Activated T-helper 9 cell treated with anti-CD3 and anti-CD28 coated beads, Interleukin-2, amount 50 U/mL, for 16 hours (primary cell): ENCODE data around the gene TRIM49C.
"Not testable (repeated sequence)": the region's sequence is repeated elsewhere in the genome, so short reads cannot be mapped to it uniquely, and the experiment has no call there.

Experiments
- DNase-seq: peaks from one replicate; pipeline ENCODE4 v3.0.0-alpha.2; 2020; ENCODE audit warnings: low read depth

TRIM49C gene

GRCh38 chr11:90030806-90031205 is at the start of gene TRIM49C:
Gene TRIM49C, plus strand, starts transcription at chr11:90031106. Its CDS starts 4,106 bp downstream, at chr11:90035212.
- not testable (repeated sequence) for DNase-seq

DNA sequence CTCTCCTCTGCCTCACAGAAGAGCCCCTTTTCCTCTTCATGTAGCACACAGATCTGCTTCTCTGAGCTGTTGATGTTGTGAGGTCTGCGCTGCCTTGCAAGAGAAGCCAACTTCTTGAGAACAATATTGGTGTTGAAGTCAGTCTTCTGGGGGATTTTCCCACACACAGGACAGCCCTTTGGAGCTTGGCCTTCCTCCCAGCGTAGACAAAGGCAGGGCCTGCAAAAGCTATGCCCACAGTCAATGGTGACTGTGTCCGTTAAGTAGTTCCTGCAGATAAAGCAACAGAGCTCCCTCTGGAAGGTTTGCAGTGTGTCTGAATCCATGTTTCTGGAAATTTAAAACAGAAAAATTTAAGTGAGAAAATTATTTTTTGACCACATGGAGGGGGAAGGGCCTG is 6.7 kb upstream of the TRIM49C start:
- DNase-seq: not testable (repeated sequence)

DNA sequence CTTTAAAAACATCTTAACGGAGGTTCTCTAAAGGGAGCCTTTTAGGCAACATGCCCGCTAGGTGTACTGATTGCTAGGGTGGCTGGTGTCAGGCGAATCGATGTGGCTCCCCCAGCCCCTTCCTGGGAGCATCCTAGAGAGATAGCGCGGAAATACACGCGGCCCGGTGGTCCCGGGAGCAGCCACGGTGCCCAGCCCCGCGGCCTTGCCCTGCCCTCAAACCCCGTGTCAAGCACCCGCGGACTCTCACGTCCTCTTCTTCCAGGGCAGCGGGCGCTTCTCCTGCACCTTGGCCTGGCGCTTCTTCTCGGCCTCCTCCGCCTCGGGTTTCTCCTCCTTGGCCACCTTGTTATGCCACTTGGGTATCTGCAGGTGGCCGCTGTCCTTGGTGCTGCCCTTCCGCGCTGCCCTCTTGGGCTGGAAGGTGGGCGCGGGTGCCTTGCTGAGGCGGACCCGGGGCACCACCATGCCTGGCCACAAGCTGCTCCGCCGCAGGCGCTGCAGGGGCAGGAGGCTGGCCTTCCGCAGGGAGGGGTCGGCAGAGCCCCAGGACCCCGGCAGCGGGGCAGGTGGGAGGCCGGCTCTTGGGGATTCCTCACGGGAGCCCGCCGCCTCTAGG is 20.8 kb downstream of the TRIM49C start:
- DNase-seq: not testable (repeated sequence)

DNA sequence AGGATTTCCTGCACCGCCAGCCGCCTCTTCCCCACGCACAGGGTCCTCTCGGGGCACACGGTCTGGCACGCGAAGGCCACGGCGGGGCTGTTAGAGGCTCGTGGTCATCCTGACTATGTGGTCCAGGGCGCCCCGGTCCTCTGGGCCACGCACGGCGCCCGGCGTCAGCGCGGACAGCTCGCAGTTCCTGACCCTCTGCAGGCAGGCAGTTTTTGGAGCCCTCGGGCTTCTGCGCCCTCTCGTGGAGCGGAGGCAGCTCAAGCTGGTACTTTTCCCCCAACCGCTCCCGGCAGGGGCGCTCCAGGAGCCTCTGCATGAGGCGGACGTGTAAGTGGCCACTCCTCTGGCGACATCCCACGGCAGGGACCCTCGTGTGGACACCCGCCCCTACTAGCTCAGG is 21.4 kb downstream of the TRIM49C start:
- DNase-seq: not testable (repeated sequence)

DNA sequence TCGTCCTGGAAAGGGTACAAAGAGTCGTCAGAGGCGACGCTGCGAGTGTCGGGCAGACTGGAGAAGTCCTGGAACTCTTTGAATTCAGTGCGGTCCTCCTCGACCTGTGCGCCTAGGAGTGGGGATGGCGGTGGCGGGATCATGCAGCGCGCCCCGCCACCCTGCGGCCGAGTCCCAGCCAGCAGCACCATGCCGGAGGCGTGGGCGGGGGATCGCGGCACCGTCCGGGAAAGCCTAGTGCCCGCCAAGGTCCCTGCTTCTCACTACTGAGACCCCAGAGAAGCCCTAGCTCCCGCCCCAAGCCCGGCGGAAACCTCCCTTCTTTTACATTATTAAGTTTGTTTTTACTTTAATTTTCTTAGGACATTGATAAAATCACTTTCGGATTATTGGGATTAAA is 22.6 kb downstream of the TRIM49C start:
- not testable (repeated sequence) for DNase-seq

GRCh38 chr11:90085650-90086049 is 54.7 kb downstream of the TRIM49C start, which contains the start of gene UBTFL1:
Gene UBTFL1, plus strand, starts transcription at chr11:90085950. Its CDS starts 0 bp downstream, at chr11:90085950.
- DNase-seq: not testable (repeated sequence)

- not testable (repeated sequence) for DNase-seq
These were observed 57.8 kb downstream of the TRIM49C start for GRCh38 chr11:90088731-90089130.
